ENCODE measurements around the gene ADM5.

The ADM5 gene

GRCh38 chr19:49680421-49681351 is 8.7 kb upstream of the ADM5 start:
- peak; percentile 75 for DNase-seq

DNA sequence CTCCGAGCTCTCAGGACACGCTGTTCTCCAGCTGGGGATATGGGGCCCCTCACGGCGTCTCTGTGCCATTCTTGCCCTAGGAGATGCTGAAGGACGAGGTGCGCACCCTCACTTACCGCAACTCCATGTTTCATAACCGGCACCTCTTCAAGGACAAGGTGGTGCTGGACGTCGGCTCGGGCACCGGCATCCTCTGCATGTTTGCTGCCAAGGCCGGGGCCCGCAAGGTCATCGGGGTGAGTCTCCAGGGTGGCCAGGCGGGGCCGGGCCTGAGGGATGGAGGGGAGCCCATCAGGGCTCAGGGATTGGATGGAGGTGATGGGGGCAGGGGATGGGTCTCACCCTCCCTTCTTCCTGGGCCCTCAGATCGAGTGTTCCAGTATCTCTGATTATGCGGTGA is 7.6 kb upstream of the ADM5 start:
- no peak for DNase-seq

DNA sequence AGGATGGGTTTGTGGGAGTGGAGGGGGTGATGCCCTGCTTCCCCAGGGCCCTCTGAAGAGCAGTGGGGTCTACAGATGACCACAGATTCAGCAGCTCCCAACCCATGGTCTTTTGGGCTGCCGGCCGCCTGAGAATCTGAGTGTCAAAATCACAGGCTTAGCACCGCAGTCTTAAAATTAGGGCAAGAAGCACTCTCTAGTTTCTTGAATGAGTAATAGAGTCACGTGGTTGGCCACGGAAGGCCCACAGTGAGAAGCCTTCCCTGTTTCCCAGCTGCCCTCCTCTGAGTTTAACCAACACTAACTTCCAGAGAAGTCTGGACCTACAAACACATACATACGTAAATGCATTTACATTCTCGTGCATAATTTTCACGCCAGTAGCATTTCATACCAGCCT is 7.1 kb upstream of the ADM5 start:
- no peak for DNase-seq

DNA sequence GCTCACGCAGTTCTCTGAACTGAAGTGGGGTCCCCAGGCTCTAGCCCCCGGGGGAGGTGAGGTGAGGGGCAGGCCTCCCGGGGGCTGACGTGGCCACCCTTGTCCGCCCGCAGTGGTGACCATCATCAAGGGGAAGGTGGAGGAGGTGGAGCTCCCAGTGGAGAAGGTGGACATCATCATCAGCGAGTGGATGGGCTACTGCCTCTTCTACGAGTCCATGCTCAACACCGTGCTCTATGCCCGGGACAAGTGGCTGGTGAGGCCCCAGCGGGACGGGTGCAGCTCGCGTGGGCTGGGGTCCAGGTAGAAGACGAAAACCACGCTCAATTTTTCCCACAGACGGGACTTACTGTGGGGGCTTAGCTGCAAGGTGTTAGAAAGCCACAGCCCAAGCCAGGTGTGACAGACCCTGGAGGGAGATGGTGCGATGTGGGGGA is 5.6 kb upstream of the ADM5 start:
- DNase-seq, result no peak

DNA sequence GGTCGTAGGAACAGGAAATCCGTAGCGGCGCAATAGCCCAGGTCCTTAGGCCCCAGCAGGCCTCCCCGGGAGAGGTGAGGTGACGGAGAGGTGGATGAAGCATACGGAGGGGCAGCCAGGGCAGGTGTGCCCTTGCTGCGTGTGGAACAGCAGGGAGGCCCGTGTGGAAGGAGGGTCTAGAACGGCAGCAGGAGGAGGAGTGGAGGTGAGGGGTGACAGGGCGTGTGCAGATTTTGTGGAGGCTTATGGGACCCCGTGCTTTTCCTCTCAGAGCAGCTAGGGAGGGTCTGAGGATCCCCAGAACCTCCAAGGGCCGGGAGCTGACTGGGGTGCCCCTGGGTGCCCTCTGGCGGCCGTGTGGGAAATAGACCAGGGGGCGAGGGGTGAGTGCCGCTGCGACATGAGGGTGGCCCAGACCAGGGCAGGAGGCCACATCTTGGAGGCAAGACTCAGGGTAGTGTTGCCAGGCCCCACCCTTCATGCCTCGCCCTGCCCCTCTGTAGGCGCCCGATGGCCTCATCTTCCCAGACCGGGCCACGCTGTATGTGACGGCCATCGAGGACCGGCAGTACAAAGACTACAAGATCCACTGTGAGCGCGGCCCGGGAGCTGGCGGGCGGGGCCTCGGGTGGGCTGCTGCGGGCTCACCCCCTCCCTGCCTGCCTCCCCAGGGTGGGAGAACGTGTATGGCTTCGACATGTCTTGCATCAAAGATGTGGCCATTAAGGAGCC is 5.0 kb upstream of the ADM5 start:
- DNase-seq, result no peak

DNA sequence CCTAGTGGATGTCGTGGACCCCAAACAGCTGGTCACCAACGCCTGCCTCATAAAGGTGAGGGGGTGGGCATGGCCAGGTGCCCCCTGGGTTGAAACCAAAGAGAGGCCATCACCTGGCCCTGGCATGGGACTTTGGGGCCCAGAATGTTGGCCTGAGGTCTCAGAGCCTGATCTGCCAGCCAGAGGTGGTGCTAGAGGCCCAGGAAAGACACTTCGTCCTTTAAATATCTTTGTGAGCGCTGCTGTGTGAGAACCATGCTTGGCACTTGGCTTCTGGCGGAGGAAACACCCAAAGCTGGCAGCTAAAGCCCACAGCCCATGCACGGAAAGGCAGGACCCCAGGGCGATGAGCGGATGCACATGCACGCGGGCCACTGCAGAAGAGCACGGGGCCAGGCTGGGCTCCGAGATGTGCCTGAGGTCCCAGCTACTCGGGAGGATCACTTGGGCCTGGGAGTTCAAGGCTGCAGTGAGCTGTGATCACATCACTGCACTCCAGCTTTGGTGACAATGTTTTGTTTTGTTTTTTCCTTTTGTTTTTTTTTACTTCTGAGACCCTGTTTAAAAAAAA is 4.3 kb upstream of the ADM5 start:
- no peak for DNase-seq

GRCh38 chr19:49685845-49686332 is 3.5 kb upstream of the ADM5 start:
- no peak for DNase-seq

DNA sequence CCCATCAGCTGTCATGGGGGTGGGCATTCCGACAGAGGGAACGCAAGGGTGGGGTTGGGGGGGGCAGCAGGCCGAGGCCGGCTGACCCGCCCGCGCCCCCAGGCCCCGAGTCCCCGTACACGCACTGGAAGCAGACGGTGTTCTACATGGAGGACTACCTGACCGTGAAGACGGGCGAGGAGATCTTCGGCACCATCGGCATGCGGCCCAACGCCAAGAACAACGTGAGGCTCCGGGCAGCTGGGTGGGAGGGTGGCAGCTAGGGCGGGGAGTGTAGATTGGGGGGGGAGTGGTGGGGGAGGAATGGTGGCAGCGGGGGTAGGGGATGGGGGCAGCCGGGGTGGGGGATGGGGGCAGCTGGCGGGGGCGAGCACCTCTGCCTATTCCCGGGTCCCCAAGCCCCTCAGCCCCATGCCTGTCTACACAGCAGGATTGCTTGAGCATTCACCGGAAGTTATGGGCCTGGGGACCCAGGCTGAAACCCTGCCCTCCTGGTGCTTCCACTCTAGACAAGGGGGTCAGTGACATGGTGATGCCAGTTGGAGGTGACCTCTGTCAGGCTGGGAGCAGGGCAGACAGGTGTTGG is 2.8 kb upstream of the ADM5 start:
- DNase-seq, result no peak

DNA sequence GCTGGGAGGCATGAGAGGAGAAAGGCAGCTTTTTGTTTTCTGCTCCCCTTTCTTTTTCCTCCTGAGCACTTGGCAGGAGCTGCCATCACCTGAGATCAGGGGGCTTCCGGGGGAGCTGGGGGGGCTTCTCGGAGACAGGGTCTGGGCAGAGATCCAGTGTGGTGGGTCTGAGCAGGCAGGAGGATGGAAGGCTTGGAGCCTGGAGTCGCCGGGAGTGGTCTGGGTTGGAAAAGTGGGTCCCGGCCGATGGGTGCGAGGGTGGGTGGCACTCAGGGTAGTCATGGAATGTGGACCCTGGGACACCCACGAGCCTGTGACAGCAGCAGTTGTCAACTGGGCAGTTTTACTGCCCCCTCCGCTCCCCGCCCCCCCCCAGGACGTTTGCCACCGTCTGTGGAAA is 2.2 kb upstream of the ADM5 start:
- no peak for DNase-seq

DNA sequence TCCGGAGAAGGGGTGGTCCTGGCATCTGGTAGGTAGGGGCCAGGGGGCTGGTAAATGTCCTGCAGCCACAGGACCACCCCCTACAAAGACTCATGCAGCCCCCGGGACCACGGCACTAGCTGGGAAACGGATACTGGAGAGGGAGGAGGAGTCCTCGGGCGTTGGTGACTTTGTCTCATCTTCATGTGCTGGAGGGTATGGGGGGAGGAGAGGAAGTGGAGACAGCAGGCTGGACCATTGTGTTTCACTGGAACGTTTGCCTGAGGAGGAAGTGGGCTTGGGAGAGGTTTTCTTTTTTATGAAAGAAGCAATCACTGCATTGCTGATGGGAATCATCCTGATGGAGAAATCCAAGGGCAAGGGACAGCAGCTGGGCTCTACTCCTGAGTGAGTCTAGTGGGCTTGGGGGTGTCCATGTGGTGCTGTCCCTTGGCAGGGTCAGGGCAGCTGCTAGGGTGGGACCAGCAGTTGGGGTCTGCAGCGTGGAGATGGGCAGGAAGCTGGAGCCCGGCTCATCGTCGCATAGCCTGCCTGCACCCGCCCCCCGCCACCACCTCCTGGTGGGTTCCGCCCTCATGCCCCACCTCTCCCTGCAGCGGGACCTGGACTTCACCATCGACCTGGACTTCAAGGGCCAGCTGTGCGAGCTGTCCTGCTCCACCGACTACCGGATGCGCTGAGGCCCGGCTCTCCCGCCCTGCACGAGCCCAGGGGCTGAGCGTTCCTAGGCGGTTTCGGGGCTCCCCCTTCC is 1.7 kb upstream of the ADM5 start:
- DNase-seq, result no peak

GRCh38 chr19:49688531-49689132 is 762 bp upstream of the ADM5 start:
- no peak for DNase-seq

- DNase-seq, result no peak
Observed at GRCh38 chr19:49690079-49690655, 773 bp downstream of the ADM5 start.

DNA sequence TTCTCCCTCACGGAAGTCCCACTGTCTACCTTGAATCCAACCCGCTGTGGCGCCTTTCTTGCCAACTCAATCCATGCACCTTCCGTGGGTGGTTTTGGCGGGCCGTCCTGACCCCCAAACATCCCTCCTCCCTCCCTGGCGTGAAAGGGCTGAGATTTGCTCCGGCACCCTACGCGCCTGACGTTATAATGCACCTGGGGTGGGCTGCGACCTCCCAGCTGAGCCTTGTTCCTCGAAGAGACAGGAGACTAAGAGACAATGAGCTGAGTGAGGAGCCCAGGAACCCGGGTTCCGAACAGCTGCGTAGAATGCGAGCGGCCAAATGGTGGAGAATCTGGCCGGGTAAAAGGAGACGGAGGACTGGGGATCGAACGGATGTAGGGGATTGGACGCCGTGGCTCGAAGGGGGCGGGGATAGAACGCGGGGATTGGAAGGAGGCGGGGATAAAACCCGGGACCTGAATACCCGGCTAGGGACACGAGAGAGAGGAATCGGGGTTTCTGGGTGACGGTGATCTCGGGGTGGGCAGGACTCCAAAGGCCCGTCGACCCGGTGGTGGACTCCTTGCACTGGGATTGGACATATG is 1.4 kb downstream of the ADM5 start, which contains the start of gene CPT1C:
Gene CPT1C, plus strand, starts transcription at position 461 of the 587 bp plus-strand sequence. CDS start 1,137 bp downstream, outside the sequence.
- DNase-seq, result no peak

GRCh38 chr19:49691243-49692146 is 2.1 kb downstream of the ADM5 start:
- no peak for DNase-seq

DNA sequence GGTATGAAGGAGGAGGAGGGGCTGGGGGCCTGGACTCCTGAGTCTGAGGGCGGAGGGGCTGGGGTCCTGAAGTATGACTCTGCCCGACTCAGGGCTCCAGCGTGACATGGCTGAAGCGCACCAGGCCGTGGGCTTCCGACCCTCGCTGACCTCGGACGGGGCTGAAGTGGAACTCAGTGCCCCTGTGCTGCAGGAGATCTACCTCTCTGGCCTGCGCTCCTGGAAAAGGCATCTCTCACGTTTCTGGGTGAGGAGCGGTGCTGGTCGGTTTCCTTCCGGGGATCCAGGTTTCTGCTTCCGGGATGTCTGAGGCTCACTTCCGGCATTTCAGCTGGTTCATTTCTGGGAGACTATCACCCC is 2.7 kb downstream of the ADM5 start:
- DNase-seq, result no peak

DNA sequence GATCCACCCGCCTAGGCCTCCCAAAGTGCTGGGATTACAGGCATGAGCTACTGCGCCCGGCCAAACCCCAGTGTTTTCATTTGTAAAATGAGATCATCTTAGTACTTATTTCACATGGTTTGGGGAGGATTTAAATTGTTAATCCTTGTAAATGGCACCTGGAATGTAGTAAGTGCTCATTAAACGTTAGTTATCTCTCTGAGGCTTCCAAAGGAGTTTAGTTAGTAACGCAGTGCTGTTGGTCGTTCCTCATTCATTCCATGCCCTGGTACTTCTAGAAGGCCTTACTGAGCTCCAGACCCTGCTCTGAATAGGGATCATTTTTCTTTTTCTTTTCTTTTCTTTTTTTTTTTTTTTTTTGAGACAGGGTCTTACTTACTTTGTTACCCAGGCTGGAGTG is 6.7 kb downstream of the ADM5 start:
- DNase-seq, result no peak

- DNase-seq, result no peak
Observed at GRCh38 chr19:49696865-49697264, 7.5 kb downstream of the ADM5 start.

DNA sequence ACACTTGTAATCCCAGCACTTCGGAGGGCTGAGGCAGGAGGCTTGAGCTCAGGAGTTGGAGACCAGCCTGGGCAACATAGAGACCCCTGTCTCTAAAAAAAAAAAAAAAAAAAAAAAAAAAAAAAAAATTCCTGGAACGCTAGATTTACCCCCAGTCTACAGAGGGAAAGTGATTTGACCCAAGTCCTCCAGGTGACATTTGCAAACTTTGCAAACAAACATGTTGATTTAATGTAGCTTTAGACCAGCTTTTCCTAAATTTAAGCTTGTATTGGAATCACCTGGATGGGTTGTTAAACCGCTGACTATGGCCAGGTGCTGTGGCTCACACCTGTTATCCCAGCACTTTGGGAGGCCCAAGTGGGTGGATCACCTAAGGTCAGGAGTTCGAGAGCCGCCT is 10.0 kb downstream of the ADM5 start:
- no peak for DNase-seq

DNA sequence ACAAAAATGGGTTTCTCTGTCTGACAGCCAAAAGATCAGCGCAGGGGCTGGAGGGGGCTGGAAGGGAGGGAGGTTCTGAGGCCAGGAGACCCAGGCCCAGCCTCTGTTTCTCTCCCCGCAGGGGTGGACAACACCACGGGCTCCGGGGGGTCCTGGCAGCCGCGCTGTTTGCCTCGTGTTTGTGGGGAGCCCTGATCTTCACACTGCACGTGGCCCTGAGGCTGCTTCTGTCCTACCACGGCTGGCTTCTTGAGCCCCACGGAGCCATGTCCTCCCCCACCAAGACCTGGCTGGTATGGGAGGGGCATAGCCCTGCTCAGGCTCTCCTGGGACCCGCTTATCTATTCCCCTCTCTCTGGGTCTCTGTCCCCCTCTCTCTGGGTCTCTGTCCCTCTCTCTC is 11.2 kb downstream of the ADM5 start:
- no peak for DNase-seq

DNA sequence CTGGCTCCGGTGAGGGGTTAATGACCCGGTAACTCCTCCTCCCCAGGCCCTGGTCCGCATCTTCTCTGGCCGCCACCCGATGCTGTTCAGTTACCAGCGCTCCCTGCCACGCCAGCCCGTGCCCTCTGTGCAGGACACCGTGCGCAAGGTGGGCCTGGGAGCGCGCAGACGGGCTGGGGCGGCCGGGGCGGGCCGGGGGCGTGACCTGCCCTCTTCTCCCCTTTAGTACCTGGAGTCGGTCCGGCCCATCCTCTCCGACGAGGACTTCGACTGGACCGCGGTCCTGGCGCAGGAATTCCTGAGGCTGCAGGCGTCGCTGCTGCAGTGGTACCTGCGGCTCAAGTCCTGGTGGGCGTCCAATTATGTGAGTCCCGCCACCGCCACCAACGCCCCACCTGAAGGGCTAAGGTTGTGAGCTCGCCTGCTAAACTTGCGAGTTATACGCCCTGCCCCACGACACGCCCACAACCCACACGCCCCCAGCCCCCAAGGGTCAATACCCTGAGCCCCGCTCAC is 11.9 kb downstream of the ADM5 start:
- no peak for DNase-seq
